ENCODE results near the gene SLC19A3.

DNA sequence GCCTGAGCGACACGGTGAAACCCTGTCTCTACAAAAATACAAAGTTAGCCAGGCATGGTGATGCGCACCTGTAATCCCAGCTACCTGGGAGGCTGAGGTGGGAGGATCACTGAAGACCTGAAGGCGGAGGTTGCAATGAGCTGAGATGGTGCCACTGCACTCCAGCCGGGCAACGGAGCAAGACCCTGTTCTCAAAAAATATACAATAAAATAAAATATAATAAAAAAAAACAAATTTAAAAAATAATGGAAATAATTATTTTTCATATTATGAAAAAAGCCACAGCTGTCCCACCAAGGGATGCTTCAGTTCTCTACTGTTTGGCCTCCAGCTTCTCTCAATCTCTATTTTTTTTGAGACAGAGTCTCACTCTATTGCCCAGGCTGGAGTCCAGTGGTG is 10.4 kb downstream of the SLC19A3 start:
- TF ChIP-seq POLR2A (IDR thresholded peaks at IDR 0.05; ENCODE audit: extremely low read depth, insufficient read length), result no peak
- TF ChIP-seq, protein P1, sequence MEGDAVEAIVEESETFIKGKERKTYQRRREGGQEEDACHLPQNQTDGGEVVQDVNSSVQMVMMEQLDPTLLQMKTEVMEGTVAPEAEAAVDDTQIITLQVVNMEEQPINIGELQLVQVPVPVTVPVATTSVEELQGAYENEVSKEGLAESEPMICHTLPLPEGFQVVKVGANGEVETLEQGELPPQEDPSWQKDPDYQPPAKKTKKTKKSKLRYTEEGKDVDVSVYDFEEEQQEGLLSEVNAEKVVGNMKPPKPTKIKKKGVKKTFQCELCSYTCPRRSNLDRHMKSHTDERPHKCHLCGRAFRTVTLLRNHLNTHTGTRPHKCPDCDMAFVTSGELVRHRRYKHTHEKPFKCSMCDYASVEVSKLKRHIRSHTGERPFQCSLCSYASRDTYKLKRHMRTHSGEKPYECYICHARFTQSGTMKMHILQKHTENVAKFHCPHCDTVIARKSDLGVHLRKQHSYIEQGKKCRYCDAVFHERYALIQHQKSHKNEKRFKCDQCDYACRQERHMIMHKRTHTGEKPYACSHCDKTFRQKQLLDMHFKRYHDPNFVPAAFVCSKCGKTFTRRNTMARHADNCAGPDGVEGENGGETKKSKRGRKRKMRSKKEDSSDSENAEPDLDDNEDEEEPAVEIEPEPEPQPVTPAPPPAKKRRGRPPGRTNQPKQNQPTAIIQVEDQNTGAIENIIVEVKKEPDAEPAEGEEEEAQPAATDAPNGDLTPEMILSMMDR (IDR thresholded peaks at IDR 0.05; ENCODE audit: low read depth, low read length), result no peak
- TF ChIP-seq MYC (IDR thresholded peaks at IDR 0.05; ENCODE audit: low read depth, low read length), result no peak
